H9 (cell line): ENCODE results near the gene NTRK3. TPM values are rescaled to one million over a fixed set of nuclear protein-coding genes. Genes with fewer than 3 reads are reported as not detected.

Experiments used
- DNase-seq: peaks from one replicate; pipeline ENCODE4 v3.0.0-alpha.2; 2017
- H2AFZ ChIP-seq: one replicate; pipeline ENCODE4 v1.6.1; 2013; ENCODE audit warnings: mild to moderate bottlenecking, low read length, control low read depth, moderate library complexity
- H2AK5ac ChIP-seq: 2 replicates; pipeline ENCODE4 v1.6.1; 2013; ENCODE audit warnings: low read length, control low read depth, mixed read lengths; ENCODE audit not compliant: insufficient read length
- H2BK120ac ChIP-seq: one replicate; pipeline ENCODE4 v1.6.1; 2013; ENCODE audit warnings: low read depth, mild to moderate bottlenecking, low read length, control low read depth, inconsistent platforms; ENCODE audit not compliant: poor library complexity, severe bottlenecking
- H2BK12ac ChIP-seq: 2 replicates; pipeline ENCODE4 v1.6.1; 2013; ENCODE audit warnings: low read length, control low read depth, mixed read lengths, low read depth; ENCODE audit not compliant: insufficient read length
- H2BK15ac ChIP-seq: 2 replicates; pipeline ENCODE4 v1.6.1; 2013; ENCODE audit warnings: low read depth, low read length, control low read depth
- H2BK20ac ChIP-seq: one replicate; pipeline ENCODE4 v1.6.1; 2013; ENCODE audit warnings: low read depth, mild to moderate bottlenecking, low read length, control low read depth, inconsistent platforms; ENCODE audit not compliant: poor library complexity, severe bottlenecking
- H2BK5ac ChIP-seq: 2 replicates; pipeline ENCODE4 v1.6.1; 2013; ENCODE audit warnings: low read length, control low read depth, mixed read lengths; ENCODE audit not compliant: insufficient read length
- H3K14ac ChIP-seq: 2 replicates; pipeline ENCODE4 v1.6.1; 2013; ENCODE audit warnings: low read length, control low read depth; ENCODE audit not compliant: insufficient read depth
- H3K18ac ChIP-seq: 2 replicates; pipeline ENCODE4 v1.6.1; 2013; ENCODE audit warnings: low read depth, mild to moderate bottlenecking, mixed read lengths, low read length, control low read depth; ENCODE audit not compliant: insufficient read length
- H3K23ac ChIP-seq: 2 replicates; pipeline ENCODE4 v1.6.1; 2013; ENCODE audit warnings: low read length, control low read depth, mixed read lengths, low read depth; ENCODE audit not compliant: insufficient read length
- H3K23me2 ChIP-seq: 2 replicates; pipeline ENCODE4 v1.6.1; 2013; ENCODE audit warnings: low read depth, mild to moderate bottlenecking, mixed read lengths, low read length, control low read depth; ENCODE audit not compliant: insufficient read length, poor library complexity, severe bottlenecking
- H3K27ac ChIP-seq: 2 replicates; pipeline ENCODE4 v1.5.1; 2013; ENCODE audit warnings: low read length, control low read depth, mixed read lengths, low read depth; ENCODE audit not compliant: insufficient read length
- H3K27me3 ChIP-seq: 2 replicates; pipeline ENCODE4 v1.6.1; 2013; ENCODE audit warnings: low read length, control low read depth, inconsistent platforms; ENCODE audit not compliant: insufficient read depth
- H3K4ac ChIP-seq: 2 replicates; pipeline ENCODE4 v1.6.1; 2013; ENCODE audit warnings: low read depth, mild to moderate bottlenecking, control low read depth, inconsistent platforms, low read length, moderate library complexity
- H3K4me1 ChIP-seq: 2 replicates; pipeline ENCODE4 v1.6.1; 2013; ENCODE audit warnings: low read length, control low read depth, inconsistent platforms; ENCODE audit not compliant: insufficient read depth
- H3K4me2 ChIP-seq: 2 replicates; pipeline ENCODE4 v1.6.1; 2013; ENCODE audit warnings: low read length, control low read depth, mixed read lengths; ENCODE audit not compliant: insufficient read length, insufficient read depth
- H3K56ac ChIP-seq: 2 replicates; pipeline ENCODE4 v1.6.1; 2013; ENCODE audit warnings: low read depth, mild to moderate bottlenecking, mixed read lengths, low read length, control low read depth; ENCODE audit not compliant: insufficient read length
- H3K79me1 ChIP-seq: 2 replicates; pipeline ENCODE4 v1.6.1; 2013; ENCODE audit warnings: low read depth, mild to moderate bottlenecking, moderate library complexity, low read length, control low read depth, inconsistent platforms; ENCODE audit not compliant: insufficient read depth, poor library complexity, severe bottlenecking
- H3K79me2 ChIP-seq: 2 replicates; pipeline ENCODE4 v1.6.1; 2013; ENCODE audit warnings: low read length, control low read depth, inconsistent platforms; ENCODE audit not compliant: insufficient read depth
- H3K9ac ChIP-seq: 2 replicates; pipeline ENCODE4 v1.6.1; 2013; ENCODE audit warnings: low read length, control low read depth, mixed read lengths; ENCODE audit not compliant: insufficient read length; ENCODE audit errors: extremely low read depth
- H3K9me3 ChIP-seq: one replicate; pipeline ENCODE4 v1.6.1; 2013; ENCODE audit warnings: low read depth, low read length, inconsistent platforms; ENCODE audit not compliant: control insufficient read depth
- H3T11ph ChIP-seq: one replicate; pipeline ENCODE4 v1.6.1; 2013; ENCODE audit warnings: mild to moderate bottlenecking, low read length, control low read depth, inconsistent platforms
- H4K20me1 ChIP-seq: one replicate; pipeline ENCODE4 v1.6.1; 2013; ENCODE audit not compliant: control insufficient read depth, insufficient read length, insufficient read depth
- H4K5ac ChIP-seq: 2 replicates; pipeline ENCODE4 v1.6.1; 2013; ENCODE audit warnings: low read depth, mild to moderate bottlenecking, mixed read lengths, low read length, control low read depth; ENCODE audit not compliant: insufficient read length
- H4K8ac ChIP-seq: replicated peaks from 2 replicates; pipeline ENCODE4 v1.6.1; 2013; ENCODE audit warnings: low read length, control low read depth, mixed read lengths, low read depth; ENCODE audit not compliant: insufficient read length
- H4K91ac ChIP-seq: 2 replicates; pipeline ENCODE4 v1.6.1; 2013; ENCODE audit warnings: low read depth, mild to moderate bottlenecking, moderate library complexity, mixed read lengths, low read length, control low read depth; ENCODE audit not compliant: insufficient read length
- H3K27ac Mint-ChIP-seq, 3 experiments: 2 replicates in 2 of 3; 3 replicates in 1 of 3; pipeline ENCODE4 v1.8.0; 2020 to 2021; ENCODE audit warnings: mixed read lengths in 3 of 3, mild to moderate bottlenecking in 1 of 3, moderate library complexity in 1 of 3
- H3K27me3 Mint-ChIP-seq: 2 replicates; pipeline ENCODE4 v1.8.0; 2021; ENCODE audit warnings: low read depth, mild to moderate bottlenecking, moderate library complexity, mixed read lengths
- H3K36me3 Mint-ChIP-seq, 3 experiments: 2 replicates in 2 of 3; 3 replicates in 1 of 3; pipeline ENCODE4 v1.8.0; 2020 to 2021; ENCODE audit warnings: low read depth in 3 of 3, mixed read lengths in 3 of 3; ENCODE audit not compliant: insufficient read depth in 1 of 3
- H3K4me1 Mint-ChIP-seq, 2 experiments: 2 replicates each; pipeline ENCODE4 v1.8.0; 2020; ENCODE audit warnings: mixed read lengths in 2 of 2
- H3K4me3 Mint-ChIP-seq, 2 experiments: 2 replicates in 1 of 2; 3 replicates in 1 of 2; pipeline ENCODE4 v1.8.0; 2020 to 2021; ENCODE audit warnings: mild to moderate bottlenecking in 2 of 2, mixed read lengths in 2 of 2, moderate library complexity in 1 of 2
- H3K9me3 Mint-ChIP-seq, 2 experiments: 2 replicates in 1 of 2; 3 replicates in 1 of 2; pipeline ENCODE4 v1.8.0; 2020; ENCODE audit warnings: mild to moderate bottlenecking in 2 of 2, mixed read lengths in 2 of 2, moderate library complexity in 1 of 2
- WGBS: extraction: QIAGEN DNeasy Blood & Tissue Kit; methylation state at CpG from one replicate; pipeline ENCODE4 v1.1.7; 2013; ENCODE audit warnings: missing lambda C conversion rate, low lambda C conversion rate, mixed read lengths; ENCODE audit not compliant: insufficient read length; ENCODE audit errors: extremely low coverage; 5-methylcytosine and 5-hydroxymethylcytosine counted together
- total RNA-seq: library from RNA; stranded (reverse); gene quantifications from 2 replicates; pipeline ENCODE4 v1.2.1, GENCODE V29; 2021
- TF ChIP-seq, protein P1 (sequence below): fragments of 200-600 bp; sonication (generic); conservative IDR thresholded peaks from 3 replicates; pipeline ENCODE4 v1.8.0; 2021; ENCODE audit warnings: antibody characterized with exemption, mild to moderate bottlenecking

NTRK3 gene
- total RNA-seq, 1 experiment from 2014 or later: 2.5 TPM

DNA sequence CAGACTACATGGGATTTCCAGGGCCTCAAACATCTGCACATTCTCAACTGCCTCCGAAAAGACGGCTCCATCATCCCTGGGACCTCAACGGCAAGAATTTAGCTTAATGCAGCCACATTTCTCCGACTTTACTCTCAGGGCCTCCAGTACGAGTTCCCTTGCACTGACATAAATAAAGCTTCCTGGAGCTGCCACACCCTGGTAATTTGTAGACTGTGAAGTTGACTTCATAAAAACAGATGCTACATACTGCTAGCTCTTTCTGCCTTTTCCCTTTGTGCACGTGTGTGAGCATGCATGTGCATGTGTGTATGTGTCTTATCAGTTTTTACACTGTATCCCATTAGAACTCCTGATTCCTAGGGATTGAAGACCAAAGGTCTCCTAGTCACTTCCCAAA lies 122.7 kb downstream of the NTRK3 start:
- no peak overlapping the region for H3K14ac ChIP-seq
- no peak overlapping the region for H2BK5ac ChIP-seq
- no peak for DNase-seq
- H3K4me1 ChIP-seq: no peaks in the 10 kb centered on the region
- H3K4me2 ChIP-seq: no peak overlapping the region
- no peak overlapping the region for H4K91ac ChIP-seq
- H3K56ac ChIP-seq: no peak overlapping the region
- H3K27me3 ChIP-seq: no peaks in the 10 kb centered on the region
- H2BK15ac ChIP-seq: no peak overlapping the region
- H3K23me2 ChIP-seq: no peaks in the 10 kb centered on the region
- H4K8ac ChIP-seq: no peak overlapping the region
- H3K79me2 ChIP-seq: no peaks in the 10 kb centered on the region
- no CpG with 5 or more reads among the region's 6 CpGs for WGBS
- TF ChIP-seq, protein P1, sequence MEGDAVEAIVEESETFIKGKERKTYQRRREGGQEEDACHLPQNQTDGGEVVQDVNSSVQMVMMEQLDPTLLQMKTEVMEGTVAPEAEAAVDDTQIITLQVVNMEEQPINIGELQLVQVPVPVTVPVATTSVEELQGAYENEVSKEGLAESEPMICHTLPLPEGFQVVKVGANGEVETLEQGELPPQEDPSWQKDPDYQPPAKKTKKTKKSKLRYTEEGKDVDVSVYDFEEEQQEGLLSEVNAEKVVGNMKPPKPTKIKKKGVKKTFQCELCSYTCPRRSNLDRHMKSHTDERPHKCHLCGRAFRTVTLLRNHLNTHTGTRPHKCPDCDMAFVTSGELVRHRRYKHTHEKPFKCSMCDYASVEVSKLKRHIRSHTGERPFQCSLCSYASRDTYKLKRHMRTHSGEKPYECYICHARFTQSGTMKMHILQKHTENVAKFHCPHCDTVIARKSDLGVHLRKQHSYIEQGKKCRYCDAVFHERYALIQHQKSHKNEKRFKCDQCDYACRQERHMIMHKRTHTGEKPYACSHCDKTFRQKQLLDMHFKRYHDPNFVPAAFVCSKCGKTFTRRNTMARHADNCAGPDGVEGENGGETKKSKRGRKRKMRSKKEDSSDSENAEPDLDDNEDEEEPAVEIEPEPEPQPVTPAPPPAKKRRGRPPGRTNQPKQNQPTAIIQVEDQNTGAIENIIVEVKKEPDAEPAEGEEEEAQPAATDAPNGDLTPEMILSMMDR: no peak
- H2BK12ac ChIP-seq: no peak overlapping the region
- no peak overlapping the region for H4K5ac ChIP-seq
- Mint-ChIP-seq H3K4me1 (no peaks in the 10 kb centered on the region), H3K27ac (no peak overlapping the region), H3K4me3 (no peak overlapping the region), H3K9me3 (peaks cover 0 to 2% of the 10 kb centered on the region in 2 experiments; a peak in 2 of 5 replicates), H3K27me3 (peaks cover 6% of the 10 kb centered on the region), H3K36me3 (peaks cover 0 to 8% (median 0%) of the 10 kb centered on the region in 3 experiments; a peak in 3 of 7 replicates)
- no peaks in the 10 kb centered on the region for H4K20me1 ChIP-seq
- H3K18ac ChIP-seq: no peak overlapping the region
- H3K79me1 ChIP-seq: no peaks in the 10 kb centered on the region
- no peak overlapping the region for H2AFZ ChIP-seq
- no peak overlapping the region for H3K4ac ChIP-seq
- H2BK20ac ChIP-seq: no peak overlapping the region
- H2BK120ac ChIP-seq: no peak overlapping the region
- H3K27ac ChIP-seq: no peak overlapping the region
- no peak overlapping the region for H3K9ac ChIP-seq
- no peak overlapping the region for H3K23ac ChIP-seq
- no peak overlapping the region for H3T11ph ChIP-seq
- no peak overlapping the region for H2AK5ac ChIP-seq
- H3K9me3 ChIP-seq: no peaks in the 10 kb centered on the region
